ENCODE data around the gene SORCS1.
"Not testable (repeated sequence)": the region's sequence is repeated elsewhere in the genome, so short reads cannot be mapped to it uniquely, and the experiment has no call there.

SORCS1 gene

DNA sequence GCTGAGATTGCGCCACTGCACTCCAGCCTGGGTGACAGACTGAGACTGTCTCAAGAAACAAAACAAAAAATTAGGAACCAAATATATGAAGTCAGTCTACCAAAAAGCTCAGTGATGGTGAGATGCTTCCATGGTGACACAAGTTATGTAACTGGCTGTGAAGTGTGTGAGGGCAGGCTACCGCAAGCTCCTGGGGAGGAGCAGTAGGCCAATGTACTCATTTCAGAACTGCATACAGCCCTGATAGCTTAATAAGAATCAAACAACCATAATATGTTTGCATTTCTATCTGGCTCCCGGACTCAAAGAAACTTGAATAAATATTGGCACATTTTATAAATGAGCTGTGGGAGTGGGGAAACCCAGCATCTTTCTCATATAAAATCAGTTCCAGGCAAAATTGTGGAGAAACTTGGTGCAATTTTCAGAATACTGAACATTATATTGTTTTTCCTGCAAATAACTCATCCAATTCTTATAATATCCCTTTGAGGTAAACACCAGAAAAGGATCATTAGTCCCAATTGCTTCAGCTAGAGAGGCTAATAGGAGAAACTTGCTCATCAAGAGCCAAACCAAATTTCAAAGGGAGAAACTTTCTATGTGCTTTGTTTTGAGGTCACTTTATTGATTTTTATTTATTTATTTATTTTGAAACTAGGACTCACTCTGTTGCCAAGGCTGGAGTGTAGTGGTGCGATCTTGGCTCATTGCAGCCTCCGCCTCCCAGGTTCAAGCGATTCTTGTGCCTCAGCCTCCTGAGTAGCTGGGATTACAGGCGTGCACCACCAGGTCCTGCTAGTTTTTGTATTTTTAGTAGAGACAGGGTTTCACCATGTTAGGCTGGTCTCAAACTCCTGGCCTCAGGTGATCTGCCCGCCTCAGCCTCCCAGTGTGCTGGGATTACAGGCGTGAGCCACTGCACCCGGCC, 127.0 kb downstream of the SORCS1 start:
- no peak for DNase-seq

DNA sequence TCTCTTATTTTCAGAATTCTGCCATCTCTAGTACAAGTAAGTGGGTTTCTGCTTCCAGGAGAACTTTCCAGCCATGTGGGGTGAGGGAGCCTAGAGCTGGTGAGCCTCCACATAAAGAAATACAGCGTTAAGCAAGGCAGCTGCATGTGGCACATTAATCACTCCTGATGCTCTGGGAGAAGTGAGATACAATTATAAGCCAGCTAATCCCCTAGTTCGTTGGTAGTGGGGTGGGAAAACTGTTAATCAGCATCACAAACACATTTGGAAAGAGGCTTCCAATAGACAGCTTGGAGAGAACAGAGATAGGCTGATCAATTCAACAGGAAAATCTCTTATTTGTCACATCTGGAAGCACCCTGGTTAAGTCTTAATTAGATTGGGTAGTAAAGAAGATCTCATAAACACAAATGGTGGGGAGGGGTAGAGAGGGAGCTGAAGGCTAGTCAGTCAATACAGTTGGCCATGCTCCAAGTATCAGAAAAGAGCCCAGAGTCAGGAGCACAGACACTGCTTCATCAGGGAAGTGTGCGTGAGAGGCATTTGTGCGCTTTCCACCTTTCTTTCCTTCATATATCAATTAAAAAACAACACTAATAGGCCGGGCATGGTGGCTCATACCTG, 130.6 kb downstream of the SORCS1 start:
- DNase-seq, result no peak

DNA sequence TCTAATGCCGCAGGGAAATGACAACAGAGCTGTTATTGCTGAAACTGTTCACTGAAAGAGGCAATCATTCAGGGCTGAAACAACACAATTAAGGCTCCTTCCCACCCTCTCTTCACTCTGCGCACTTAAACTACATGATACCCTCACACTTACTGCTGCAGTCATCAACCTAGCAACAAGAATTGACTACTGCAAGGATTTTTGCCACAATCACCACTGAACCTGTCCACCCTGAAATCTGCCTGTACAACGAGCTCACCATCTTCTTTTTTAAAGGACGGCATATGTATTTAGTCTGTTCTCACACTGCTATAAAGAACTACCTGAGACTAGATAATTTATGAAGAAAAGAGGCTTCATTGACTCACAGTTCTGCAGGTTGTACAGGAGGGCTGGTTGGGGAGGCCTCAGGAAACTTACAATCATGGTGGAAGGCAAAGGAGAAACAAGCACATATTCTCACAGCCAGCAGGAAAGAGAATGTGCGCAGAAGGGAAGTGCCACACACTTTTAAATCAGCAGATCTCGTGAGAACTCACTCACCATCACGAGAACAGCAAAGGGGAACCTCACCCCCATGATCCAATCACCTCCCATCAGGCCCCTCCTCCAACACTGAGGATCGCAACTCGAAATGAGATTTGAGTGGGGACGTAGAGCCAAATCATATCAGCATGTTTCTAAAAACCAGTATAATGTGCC, 131.7 kb downstream of the SORCS1 start:
- no peak for DNase-seq

DNA sequence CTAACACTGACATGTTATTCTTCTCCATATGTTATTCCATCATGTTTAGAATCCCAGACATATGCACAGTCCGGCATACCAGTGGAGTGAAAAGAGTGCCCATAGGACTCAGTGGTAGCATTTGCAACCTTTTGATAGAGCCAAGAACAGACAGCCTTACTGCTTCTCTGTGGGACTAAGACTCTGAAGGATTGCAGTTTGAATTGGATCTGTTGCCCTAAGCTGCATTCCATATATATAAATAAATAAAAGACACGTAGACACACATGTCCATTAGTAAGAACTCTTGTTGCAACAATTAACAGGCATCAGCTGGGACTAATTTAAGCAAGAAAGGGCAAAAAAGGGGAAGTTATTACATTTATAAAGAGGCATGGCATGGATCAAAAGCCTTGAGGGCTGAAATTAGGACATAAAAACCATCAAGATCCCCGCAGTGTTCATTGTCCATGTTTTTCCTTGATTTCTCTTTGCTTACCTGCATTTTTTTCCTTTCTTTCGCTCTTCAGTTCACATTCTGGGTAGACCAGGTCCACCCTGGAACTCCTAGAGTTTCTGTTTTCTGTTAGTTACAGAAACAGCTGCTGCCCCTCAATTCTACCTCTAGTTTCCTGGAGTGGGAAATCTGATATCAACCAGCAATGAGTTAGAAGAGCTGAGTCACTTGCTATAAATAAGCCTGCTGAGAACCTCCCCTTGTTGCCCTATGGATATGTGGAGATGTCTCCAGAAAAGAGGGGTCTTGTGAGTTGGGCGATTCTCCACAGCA, 132.4 kb downstream of the SORCS1 start:
- DNase-seq, result peak; percentile 61

DNA sequence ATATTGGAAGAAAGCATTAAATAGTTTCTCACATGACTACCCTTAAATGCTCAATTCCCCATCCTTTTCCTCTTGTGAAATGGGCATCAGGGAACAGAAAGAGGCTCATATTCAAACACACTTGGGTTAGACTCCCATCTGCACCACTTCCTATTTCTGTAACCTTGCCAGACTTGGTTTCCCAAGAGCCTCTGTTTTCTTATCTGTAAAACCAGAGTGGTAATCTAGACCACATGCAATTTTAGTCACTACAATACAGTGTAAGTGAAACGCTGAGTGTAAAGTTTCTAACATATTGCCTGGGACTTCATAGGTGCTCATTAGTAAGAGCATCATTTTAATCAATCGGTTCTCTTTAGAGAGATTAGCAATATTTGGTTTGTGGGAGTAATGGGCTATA, 136.3 kb downstream of the SORCS1 start:
- no peak for DNase-seq

DNA sequence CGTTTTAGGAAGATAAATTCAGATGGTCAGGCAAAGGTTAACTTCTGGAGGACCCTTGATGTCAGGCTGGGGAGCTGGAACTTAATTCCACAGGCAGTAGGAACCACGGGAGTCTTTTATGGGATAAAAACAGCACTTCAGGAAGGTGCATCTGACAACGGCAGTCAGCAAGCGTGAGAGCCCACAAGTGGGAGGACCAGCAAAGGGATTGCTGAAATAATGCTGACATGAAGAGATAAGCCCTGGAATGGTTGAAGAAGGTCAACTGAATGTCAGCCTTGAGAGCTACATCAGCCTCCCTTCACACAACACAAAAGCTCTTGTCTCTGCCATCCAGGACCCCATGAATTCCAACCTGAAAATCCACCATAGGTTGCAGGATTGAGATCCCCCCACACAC, 138.8 kb downstream of the SORCS1 start:
- no peak for DNase-seq

DNA sequence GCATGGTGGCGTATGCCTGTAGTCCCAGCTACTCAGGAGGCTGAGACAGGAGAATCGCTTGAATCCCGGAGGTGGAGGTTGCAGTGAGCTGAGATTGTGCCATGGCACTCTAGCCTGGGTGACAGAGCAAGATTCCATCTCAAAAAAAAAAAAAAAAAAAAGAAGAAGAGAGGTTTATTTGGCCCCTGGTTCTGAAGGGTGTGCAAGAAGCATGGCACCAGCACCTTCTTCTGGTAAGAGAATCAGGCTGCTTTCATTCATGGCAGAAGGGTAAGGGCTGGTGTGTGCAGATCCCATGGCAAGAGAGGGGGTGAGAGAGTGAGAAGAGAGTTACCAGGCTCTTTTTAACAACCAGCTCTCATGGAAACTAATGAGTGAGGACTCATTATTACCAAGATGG, 140.5 kb downstream of the SORCS1 start:
- DNase-seq, result not testable (repeated sequence)

DNA sequence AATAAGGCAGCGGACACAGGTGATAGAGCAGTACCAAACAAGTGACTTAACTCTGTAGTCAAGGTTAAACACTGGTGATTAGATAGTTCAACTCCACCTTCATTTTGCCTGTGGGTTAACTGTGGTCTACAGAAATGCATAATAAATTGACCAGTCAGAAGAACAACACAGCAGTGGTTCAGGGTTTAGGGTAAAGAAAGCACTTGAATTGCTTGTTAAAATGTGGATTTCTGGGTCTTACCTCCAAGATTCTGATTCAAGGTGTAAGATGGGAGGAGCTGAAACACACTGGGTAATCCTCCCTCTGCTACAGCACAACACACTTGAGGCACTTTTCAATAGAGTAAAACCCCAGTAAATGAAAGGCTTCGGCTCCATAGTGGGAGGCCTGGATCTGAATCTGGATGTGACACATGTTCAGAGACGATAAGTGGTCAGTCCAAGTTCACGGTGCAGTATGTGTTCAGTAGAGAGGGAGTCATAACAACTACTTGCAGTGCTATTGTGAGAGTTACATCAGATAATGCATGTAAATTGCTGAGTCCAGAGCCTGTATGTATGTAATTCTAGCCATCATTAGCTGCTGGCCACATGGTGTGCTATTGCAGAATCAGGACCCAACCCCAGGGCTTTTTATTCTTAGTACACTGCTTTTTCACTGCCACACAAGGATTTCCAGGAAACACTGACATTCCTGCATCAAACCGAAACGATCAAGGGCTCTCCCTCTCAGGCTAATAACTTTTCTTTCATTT, 141.7 kb downstream of the SORCS1 start:
- DNase-seq, result no peak

DNA sequence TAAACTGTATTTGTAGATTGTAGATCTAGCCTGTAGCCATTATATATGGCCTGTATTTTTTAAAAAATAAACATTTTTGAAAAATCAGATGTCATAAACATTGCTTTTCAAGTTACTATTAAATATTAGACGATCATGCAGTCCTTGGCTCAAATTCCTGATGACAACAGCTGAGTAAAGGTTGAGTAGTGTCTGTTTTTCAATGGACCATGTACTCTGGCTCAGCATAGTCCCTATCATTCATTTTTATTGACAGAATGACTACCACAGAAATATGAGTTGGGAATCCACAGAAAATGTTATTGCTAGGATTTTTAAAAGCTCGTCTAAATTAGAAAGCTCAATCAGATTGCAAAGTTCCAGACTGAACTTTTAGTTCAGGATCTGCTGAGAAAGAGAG, 145.4 kb downstream of the SORCS1 start:
- DNase-seq, result no peak

DNA sequence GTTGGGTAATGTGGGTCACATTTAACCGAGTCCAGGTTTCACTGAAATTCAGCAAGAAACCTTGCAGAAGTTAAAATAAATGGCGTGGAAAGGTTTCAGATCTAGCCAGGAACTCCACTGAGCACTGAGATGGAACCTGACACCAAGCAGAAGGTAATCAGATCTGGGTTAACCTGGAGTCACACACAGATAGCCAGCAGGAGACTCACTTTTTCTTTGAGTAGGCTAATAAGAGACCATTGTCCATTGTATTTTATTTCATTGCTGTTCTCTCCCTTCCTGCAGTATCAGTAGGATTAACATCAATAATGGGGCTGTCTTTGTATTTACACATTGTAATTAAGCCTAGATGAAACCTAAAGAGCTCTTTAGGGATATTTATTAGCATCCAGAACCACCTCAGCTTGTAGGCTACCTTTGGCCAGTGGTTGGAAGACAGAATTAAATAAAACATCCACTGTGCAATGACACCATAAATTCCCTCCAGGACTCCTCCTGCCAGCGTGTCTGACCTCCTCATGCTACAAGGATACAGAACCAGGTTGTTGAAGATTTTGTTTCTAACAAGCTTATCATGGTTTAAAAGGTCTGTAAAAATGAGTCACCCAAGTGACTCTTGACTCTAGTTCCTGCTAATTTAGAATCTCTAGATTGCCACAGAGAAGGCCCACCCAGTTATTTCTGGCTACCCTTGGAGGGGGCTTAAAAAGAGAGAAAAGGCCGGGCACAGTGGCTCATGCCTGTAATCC, 151.1 kb downstream of the SORCS1 start:
- DNase-seq, result no peak

DNA sequence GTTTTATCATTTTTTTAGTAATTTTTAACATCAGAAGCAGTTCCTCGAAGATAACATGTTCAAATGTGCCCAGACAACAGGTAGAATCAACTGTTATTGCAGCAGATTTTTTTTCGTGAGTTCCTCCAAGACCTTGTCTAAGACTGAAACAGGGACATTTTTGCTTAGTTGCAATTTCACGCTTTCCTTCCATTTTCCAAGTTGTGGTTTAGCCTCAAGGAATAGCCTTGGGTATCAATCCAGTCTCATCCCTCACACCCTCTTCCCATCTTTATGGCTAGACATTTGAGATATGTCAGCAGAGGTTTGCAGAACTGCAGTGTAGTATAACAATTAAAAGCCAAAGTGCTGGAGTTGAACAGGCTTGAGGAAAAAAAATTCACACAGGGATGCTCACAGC, 152.5 kb downstream of the SORCS1 start:
- no peak for DNase-seq

DNA sequence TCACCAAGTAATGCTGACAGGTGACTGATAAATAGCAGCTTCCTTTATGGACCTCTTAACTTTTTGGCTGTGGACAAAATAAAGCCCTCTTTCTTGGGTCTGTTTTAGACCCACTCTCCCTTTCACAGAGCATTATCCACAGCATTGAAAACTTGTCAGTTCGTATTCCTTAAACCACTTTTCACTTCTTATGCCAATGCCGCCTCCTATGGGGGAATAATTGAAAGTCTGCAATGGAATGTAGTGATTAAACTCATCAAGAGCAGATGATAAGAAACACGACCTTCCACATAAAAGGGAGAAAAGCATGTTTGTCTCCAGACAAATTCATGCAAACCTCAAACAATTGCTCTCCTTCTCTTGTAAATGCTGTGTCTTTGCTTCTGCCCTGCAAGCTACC, 153.4 kb downstream of the SORCS1 start:
- DNase-seq, result no peak

DNA sequence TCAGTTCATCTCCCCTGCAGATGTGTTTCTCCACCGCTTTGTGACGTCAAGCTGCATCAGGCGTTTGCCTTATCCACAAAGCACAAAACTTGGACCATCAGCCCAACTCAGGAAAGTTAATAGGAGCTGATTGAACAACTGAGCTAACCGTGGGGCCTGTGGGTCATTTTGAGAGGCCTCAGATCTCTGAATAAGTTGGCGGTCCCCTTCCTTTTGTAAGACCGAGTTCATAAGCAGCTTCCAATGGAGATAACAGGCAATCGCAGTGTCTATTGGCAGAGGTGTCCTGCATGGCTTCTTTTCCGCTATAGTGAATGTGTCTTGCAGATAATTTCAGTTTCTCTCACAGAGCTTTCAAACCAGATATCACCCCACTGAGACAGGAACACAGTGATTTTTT, 154.0 kb downstream of the SORCS1 start:
- no peak for DNase-seq

DNA sequence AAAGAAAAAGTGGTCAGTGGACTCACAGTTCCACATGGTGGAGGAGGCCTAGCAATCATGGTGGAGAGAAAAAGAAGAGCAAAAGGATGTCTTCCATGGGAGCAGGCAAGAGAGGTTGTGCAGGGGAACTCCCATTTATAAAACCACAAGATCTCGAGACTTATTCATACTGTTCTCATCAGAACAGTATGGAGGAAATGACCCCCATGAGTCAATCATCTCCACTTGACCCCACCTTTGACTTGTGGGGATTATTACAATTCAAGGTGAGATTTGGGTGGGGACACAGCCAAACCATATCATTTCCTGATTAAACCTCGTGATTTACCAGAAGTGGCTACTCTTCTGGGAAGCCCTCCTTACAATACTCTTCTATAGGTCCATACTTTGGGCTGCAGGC, 160.1 kb downstream of the SORCS1 start:
- no peak for DNase-seq

DNA sequence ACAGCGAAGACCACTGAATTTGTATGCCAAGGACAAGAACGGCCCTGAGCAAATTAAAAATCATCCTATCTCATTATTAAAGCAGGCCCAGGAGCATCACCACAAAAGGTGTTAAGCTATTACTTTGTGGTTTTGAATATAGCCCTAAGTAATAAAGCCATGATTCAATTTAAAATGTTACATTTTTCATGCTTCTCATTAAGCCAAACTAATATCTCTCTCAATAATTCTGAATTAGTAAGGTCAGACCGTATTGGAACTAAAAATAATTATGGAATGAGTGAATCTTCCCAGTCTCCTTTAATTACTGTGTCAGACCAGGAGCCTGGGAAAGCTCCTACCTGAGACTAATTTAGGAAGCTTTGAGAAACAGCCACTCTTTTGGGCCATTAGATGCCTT, 162.4 kb downstream of the SORCS1 start:
- no peak for DNase-seq

DNA sequence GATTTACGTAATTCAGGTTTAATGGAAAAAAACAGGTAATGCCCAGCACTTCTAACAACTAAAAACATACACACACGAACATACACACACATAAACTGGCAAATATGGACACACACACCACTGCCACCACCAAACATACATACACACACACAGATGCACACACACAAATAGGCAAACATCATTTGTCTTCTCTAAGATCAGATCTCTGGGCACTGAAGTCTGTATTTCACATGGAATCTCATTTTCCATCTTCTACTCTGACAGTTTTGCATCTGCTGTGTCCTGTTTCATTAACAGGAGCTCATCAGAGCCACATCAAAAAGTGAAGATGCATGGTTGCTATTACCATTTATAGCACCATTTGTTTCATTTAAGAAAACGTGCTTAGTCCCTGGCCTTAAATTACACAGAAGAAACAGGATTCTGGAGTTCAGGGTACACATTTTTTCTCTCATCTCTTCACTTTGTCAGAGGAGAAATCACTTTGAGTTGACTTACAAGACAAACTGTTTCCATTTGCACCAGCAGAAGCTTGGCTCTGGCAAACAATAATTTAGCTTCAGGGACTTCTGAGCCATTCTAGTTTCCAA, 165.3 kb downstream of the SORCS1 start:
- no peak for DNase-seq

DNA sequence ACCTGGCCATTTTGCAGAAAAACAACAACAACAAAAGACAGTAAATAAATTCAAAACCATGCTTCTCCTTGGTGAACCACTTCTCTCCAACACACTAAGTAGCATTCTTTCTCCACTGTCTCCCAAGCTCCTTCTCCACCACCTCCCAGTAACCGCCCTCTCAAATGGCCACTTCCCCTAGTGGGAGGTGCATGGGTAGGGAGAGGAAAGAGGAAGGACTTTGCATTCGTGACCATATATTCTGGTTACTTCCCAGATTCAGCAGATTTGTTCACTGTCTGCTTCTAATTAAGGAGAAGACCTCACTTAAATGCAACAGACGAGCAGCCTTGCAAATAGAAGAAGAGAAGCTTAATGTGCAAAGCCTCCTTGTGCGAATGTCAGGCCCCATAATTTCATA, 166.8 kb downstream of the SORCS1 start:
- DNase-seq, result no peak

DNA sequence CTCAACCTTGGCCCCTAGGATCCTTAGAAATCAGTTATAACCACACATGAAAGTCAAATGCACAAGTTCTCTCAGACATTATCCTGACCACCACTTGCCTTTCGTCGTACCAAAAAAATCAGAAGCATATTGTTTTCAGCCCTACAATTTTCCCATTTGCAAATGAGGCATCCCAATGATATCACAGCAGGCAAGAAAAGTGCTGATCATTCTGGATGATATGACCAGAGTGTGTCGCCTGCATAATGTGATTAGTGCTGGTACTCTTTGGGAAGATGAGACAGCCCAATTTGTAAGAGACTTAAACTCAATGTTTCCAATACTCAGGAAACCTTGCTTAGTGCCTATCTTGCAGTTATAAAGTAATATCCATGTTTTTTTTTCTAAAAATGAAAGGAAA, 168.0 kb downstream of the SORCS1 start:
- no peak for DNase-seq

DNA sequence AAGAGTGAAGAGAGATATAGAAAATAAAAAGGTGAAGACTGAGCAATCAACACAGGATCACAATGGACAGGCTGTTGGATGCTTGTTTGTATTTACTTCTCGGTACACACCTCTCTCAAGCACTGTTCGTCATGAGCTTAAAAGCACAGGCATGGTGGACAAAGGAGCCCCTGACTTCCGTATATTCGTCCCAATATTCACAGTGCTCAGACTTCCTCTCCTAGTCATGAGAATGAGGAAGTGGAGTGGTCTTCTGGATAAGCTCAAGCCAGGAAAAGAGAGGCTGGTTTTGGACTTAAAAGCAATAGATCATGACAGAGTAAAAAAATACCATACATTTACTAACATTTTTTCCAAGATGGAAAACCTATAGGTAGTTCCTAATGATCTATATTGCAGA, 172.5 kb downstream of the SORCS1 start:
- no peak for DNase-seq

DNA sequence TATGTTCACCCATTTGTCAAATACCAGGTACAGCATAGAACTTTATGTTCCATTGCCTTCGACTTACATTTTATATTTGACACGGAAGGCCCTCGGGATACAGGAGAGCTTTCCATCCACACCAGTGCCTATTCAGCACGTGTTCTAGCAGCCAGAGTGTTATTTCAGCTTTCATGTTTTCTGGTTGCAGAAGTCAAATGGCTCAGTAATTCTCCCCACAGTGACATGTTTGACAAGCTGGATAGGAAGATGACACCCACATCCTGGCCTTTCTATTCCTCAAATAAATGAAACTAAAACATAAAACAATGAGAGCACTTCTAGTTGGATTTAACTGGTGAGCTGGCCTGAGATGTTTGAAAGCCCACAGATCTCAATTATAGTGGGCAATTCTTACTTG, 173.4 kb downstream of the SORCS1 start:
- no peak for DNase-seq

DNA sequence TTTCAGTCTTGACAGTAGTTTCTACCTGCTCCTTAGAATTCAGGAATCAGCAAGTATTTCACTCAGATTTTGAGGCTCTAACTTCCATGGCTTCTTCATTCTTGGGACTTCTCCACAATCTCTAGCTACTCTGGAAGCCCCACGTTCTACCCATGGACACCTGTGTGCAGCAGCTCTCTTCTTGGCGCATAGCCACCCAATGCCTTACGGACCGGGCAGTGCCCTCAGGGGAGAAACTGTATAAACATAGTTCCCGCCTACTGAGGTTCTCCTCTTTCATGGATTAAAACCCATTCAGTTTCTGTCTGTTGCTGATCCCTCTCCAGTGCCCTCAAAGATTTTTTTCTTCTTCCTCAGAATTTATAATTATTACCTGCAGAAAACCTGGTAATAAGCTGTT, 177.1 kb downstream of the SORCS1 start:
- no peak for DNase-seq

Measured in NCI-H2171 treated with DMSO at 0.1 percent for 48 hours (cell line).